Measurements from ENCODE around the gene SRSF10.
A peak's percentile ranks its signal among the peaks of the same experiment; 100 is the strongest.
"Not testable (repeated sequence)": the region's sequence is repeated elsewhere in the genome, so short reads cannot be mapped to it uniquely, and the experiment has no call there.

Gene SRSF10

GRCh38 chr1:24005163-24005562 lies 25.0 kb upstream of the SRSF10 start:
- Mint-ChIP-seq H3K27ac (no peak overlapping the region), H3K9me3 (no peaks in the 10 kb centered on the region), H3K4me1 (no peaks in the 10 kb centered on the region), H3K4me3 (no peak overlapping the region), H3K36me3 (no peaks in the 10 kb centered on the region)
- ATAC-seq (no peak), DNase-seq (ENCODE audit: low spot score in 2 of 2) (no peak)

DNA sequence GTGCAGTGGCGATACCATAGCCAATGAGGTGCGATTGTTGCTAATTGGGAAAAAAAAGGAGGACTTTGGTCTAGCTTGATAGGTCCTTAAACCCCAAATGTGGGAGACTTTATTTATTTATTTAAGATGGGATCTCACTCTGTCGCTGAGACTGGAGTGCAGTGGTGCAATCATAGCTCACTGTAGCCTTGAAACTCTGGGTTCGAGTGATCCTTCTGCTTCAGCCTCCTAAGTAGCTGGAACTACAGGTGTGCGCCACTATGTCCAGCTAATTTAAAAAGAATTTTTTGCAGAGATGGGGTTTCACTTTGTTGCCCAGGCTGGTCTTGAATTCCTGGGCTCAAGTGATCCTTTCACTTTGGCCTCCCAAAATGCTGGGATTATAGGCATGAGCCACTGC lies 24.0 kb upstream of the SRSF10 start:
- DNase-seq (ENCODE audit: low spot score in 2 of 2) = no peak
- H3K27ac Mint-ChIP-seq = no peak overlapping the region
- no peaks in the 10 kb centered on the region for H3K9me3 Mint-ChIP-seq
- peaks cover 2% of the 10 kb centered on the region for H3K4me1 Mint-ChIP-seq
- no peaks in the 10 kb centered on the region for H3K36me3 Mint-ChIP-seq
- ATAC-seq = no peak
- no peak overlapping the region for H3K4me3 Mint-ChIP-seq

GRCh38 chr1:24003331-24003972 lies 23.3 kb upstream of the SRSF10 start:
- Mint-ChIP-seq H3K9me3 (no peaks in the 10 kb centered on the region), H3K27ac (no peak overlapping the region), H3K36me3 (no peaks in the 10 kb centered on the region), H3K4me3 (no peak overlapping the region), H3K4me1 (peaks cover 7% of the 10 kb centered on the region)
- ATAC-seq (no peak), DNase-seq (ENCODE audit: low spot score in 2 of 2) (no peak)

DNA sequence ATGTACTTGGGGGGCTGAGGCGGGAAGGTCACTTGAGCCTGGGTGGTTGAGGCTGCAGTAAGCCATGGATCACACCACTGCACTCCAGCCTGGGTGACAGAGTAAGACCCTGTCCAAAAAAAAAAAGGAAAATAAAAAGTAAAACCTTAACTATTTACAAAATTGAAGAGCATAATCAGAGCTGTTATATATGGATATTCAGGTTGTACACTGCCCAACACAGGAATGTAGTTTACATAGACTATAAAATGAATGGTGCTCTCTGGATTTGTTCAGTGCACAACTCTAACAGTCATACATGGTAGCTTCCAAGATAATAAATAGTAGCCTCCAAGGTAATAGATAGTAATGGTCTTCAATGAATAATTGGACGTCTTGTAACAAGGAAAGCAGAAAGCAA lies 22.6 kb upstream of the SRSF10 start:
- H3K4me1 Mint-ChIP-seq = peaks cover 7% of the 10 kb centered on the region
- DNase-seq (ENCODE audit: low spot score in 2 of 2) (no peak), ATAC-seq (no peak)
- H3K9me3 Mint-ChIP-seq = no peaks in the 10 kb centered on the region
- H3K4me3 Mint-ChIP-seq = no peak overlapping the region
- H3K27ac Mint-ChIP-seq = no peak overlapping the region
- H3K36me3 Mint-ChIP-seq = no peaks in the 10 kb centered on the region

GRCh38 chr1:23999156-23999671 lies 19.1 kb upstream of the SRSF10 start:
- no peak for ATAC-seq
- Mint-ChIP-seq H3K4me1 (peaks cover 7% of the 10 kb centered on the region), H3K36me3 (no peaks in the 10 kb centered on the region), H3K27ac (no peak overlapping the region), H3K9me3 (no peaks in the 10 kb centered on the region), H3K4me3 (no peak overlapping the region)
- no peak for DNase-seq (ENCODE audit: low spot score in 2 of 2)

GRCh38 chr1:23997812-23998211 lies 17.7 kb upstream of the SRSF10 start:
- no peak for DNase-seq (ENCODE audit: low spot score in 2 of 2)
- no peak overlapping the region for H3K4me3 Mint-ChIP-seq
- no peak for ATAC-seq

GRCh38 chr1:23996700-23997229 lies 16.6 kb upstream of the SRSF10 start:
- no peaks in the 10 kb centered on the region for H3K36me3 Mint-ChIP-seq
- ATAC-seq (no peak), DNase-seq (ENCODE audit: low spot score in 2 of 2) (no peak)
- no peaks in the 10 kb centered on the region for H3K9me3 Mint-ChIP-seq
- H3K27ac Mint-ChIP-seq = no peak overlapping the region
- H3K4me3 Mint-ChIP-seq = no peak overlapping the region
- H3K4me1 Mint-ChIP-seq = peaks cover 7% of the 10 kb centered on the region

More at GRCh38 chr1:23997812-23998211, 17.7 kb upstream of the SRSF10 start:
- peaks cover 7% of the 10 kb centered on the region for H3K4me1 Mint-ChIP-seq
- H3K27ac Mint-ChIP-seq = no peak overlapping the region
- no peaks in the 10 kb centered on the region for H3K36me3 Mint-ChIP-seq
- no peaks in the 10 kb centered on the region for H3K9me3 Mint-ChIP-seq

- Mint-ChIP-seq H3K27ac (peak overlapping the region; percentile 40), H3K9me3 (no peaks in the 10 kb centered on the region), H3K4me3 (peak overlapping the region; percentile 25), H3K36me3 (no peaks in the 10 kb centered on the region), H3K4me1 (peaks cover 7% of the 10 kb centered on the region)
- no peak for DNase-seq (ENCODE audit: low spot score in 2 of 2)
- peak; percentile 70 for ATAC-seq
Measured at GRCh38 chr1:23995431-23995837, 15.3 kb upstream of the SRSF10 start.

DNA sequence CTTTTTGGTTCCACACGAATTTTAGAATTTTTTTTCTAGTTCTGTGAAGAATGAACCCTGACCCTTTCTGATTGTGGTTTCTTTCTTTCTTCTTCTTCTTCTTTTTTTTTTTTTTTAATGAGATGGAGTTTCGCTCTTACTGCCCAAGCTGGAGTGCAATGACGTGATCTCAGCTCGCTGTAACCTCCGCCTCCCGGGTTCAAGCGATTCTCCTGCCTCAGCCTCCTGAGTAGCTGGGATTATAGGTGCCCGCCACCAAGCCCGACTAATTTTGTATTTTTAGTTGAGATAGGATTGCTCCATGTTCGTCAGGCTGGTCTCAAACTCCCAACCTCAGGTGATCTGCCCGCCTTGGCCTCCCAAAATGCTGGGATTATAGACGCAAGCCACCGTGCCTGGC lies 11.9 kb upstream of the SRSF10 start:
- H3K9me3 Mint-ChIP-seq; DNase-seq (ENCODE audit: low spot score in 2 of 2); H3K4me3 Mint-ChIP-seq; H3K27ac Mint-ChIP-seq; H3K4me1 Mint-ChIP-seq; H3K36me3 Mint-ChIP-seq; ATAC-seq: not testable (repeated sequence)

DNA sequence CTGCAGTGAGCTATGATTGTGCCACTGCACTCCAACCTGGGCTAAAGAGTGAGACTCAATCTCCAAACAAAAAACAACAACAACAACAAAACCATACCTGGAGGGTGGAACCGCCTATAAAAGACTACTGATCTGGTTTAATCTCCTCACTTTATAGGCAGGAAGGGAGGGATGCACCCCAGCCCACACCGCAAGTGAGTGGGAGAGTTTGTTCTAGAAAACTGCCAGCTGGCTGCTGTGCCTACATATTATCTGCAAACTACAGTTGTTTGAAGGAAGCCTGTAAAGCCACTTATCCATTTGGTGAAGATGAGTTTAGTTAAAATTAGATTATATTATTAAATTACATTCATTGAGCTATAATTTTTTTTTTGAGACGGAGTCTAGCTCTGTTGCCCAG lies 9.1 kb upstream of the SRSF10 start:
- no peak overlapping the region for H3K27ac Mint-ChIP-seq
- no peaks in the 10 kb centered on the region for H3K4me1 Mint-ChIP-seq
- no peak overlapping the region for H3K4me3 Mint-ChIP-seq
- H3K36me3 Mint-ChIP-seq = no peaks in the 10 kb centered on the region
- no peaks in the 10 kb centered on the region for H3K9me3 Mint-ChIP-seq
- DNase-seq (ENCODE audit: low spot score in 2 of 2) (no peak), ATAC-seq (no peak)

GRCh38 chr1:23987038-23987437 lies 6.9 kb upstream of the SRSF10 start:
- ATAC-seq; H3K36me3 Mint-ChIP-seq; H3K9me3 Mint-ChIP-seq; H3K4me3 Mint-ChIP-seq; H3K27ac Mint-ChIP-seq; DNase-seq (ENCODE audit: low spot score in 2 of 2); H3K4me1 Mint-ChIP-seq: not testable (repeated sequence)

DNA sequence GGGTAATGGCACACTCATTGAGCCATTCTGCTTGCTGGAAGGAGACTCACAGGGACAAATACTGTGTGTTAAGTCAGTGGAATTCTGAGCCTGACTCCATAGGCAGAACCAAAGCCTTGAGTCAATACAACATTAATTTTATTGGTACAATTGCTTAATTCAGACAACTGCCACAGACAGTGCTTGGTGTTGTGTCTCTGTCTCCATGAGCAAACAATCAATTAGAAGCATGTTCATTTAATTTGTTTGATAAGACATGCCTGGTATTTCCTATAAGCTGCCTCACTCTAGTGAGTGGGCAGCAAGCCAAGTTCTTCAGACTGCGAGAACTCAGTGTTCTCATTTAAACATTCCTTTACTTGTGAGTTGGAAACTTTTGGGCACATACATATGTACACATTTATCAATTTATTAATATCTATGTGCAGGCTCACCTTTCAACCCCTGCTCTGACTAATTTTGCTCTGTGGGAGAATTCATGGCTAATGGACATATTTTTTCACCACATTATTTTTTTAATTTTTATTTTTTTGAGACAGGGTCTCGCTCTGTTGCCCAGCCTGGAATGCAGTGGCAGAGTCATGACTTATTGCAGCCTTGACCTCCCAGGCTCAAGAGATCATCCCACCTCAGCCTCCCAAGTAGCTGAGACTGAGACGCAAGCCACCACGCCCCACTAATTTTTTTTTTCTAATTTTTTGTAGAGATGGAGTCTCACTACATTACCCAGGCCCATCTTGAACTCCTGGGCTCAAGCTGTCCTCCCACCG lies 4.5 kb upstream of the SRSF10 start:
- no peak for DNase-seq (ENCODE audit: low spot score in 2 of 2)
- H3K4me3 Mint-ChIP-seq = no peak overlapping the region

GRCh38 chr1:23980728-23981070 lies 572 bp upstream of the SRSF10 start:
- ATAC-seq = peak; percentile 68
- Mint-ChIP-seq H3K36me3 (peaks cover 52% of the 10 kb centered on the region), H3K4me3 (peak overlapping the region; percentile 91), H3K9me3 (no peaks in the 10 kb centered on the region), H3K4me1 (peaks cover 31% of the 10 kb centered on the region), H3K27ac (peak overlapping the region; percentile 99)
- peak; percentile 24 to 72 for DNase-seq (ENCODE audit: low spot score in 2 of 2)

More for the DNA sequence above, 4.5 kb upstream of the SRSF10 start:
- Mint-ChIP-seq H3K9me3 (no peaks in the 10 kb centered on the region), H3K36me3 (peaks cover 13% of the 10 kb centered on the region), H3K4me1 (peaks cover 6% of the 10 kb centered on the region), H3K27ac (no peak overlapping the region)
- no peak for ATAC-seq

DNA sequence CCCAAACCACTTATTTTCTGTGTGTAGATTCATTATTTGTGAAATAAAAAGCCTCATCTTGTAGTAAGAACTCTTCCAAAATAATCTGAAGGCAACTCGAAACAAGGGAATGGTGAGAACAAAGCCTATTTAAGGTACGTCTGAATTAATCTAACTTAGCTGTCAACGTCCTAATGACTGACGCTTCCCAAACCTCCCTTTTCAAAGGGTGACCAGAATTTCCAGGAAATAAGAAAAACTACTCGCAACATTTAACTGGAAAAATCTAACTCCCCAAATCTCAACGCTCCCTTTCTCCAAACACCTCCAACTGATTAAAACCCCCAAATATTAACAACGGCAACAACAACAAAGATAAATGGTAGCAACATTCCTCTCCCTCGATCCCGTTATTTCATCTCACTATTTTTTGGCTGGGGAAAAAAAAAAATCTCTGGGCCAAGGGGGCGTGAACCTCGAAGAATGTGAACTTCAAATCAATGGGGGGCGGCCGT lies 693 bp downstream of the SRSF10 start:
- H3K36me3 Mint-ChIP-seq = peaks cover 64% of the 10 kb centered on the region
- peak overlapping the region; percentile 91 for H3K4me3 Mint-ChIP-seq
- H3K27ac Mint-ChIP-seq = peak overlapping the region; percentile 99
- H3K4me1 Mint-ChIP-seq = peaks cover 35% of the 10 kb centered on the region
- H3K9me3 Mint-ChIP-seq = no peaks in the 10 kb centered on the region
- DNase-seq (ENCODE audit: low spot score in 2 of 2) = no peak
- no peak for ATAC-seq

DNA sequence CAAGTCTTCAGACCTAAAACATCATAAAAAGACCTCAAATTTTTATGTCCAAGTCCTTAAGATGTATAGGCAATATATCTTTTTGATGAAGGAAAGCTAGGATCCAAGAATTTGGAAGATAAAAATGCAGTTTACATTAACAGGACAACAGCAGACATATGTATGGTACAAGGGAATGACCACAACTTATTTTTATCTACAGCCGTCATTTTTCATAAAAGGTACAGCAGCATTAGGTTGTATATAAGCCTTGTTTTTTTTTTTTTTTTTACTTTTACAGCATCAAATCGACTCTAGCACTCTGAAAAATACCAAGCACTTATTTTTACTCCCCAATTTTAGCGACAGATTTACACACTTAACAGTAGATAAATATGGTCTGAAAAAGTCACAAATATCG lies 1.3 kb downstream of the SRSF10 start:
- Mint-ChIP-seq H3K4me1 (peaks cover 40% of the 10 kb centered on the region), H3K27ac (peak overlapping the region; percentile 99), H3K9me3 (no peaks in the 10 kb centered on the region), H3K4me3 (peak overlapping the region; percentile 91), H3K36me3 (peaks cover 71% of the 10 kb centered on the region)
- ATAC-seq (no peak), DNase-seq (ENCODE audit: low spot score in 2 of 2) (no peak)

GRCh38 chr1:23977854-23978191 lies 2.3 kb downstream of the SRSF10 start:
- Mint-ChIP-seq H3K27ac (peak overlapping the region; percentile 99), H3K4me3 (peak overlapping the region; percentile 91), H3K4me1 (peaks cover 40% of the 10 kb centered on the region), H3K9me3 (no peaks in the 10 kb centered on the region), H3K36me3 (peaks cover 80% of the 10 kb centered on the region)
- DNase-seq (ENCODE audit: low spot score in 2 of 2) (no peak), ATAC-seq (no peak)
